Sigmoid colon (tissue), 4 donors: ENCODE results near the gene RALGAPB.

Experiments
- EP300 ChIP-seq, 4 donors: sonication (generic); formaldehyde crosslinking; IDR thresholded peaks; one replicate each; pipeline ENCODE4 v1.6.1; 2017; ENCODE audit warnings: antibody characterized with exemption in 4 of 4
- POLR2A ChIP-seq, 2 donors: fragments of 450-650 bp; IDR thresholded peaks; one replicate each; pipeline ENCODE4 v1.6.1; 2016; ENCODE audit warnings: antibody characterized with exemption in 2 of 2, mild to moderate bottlenecking in 2 of 2, moderate library complexity in 2 of 2
- POLR2AphosphoS5 ChIP-seq, 4 donors: sonication (generic); formaldehyde crosslinking; IDR thresholded peaks; one replicate each; pipeline ENCODE4 v1.6.1; 2017; ENCODE audit warnings: antibody characterized with exemption in 4 of 4
- TF ChIP-seq, protein P1 (sequence below), 4 experiments: fragments of 450-650 bp in 3 of 4; fragments of 200-600 bp in 1 of 4; IDR thresholded peaks; one replicate each; pipeline ENCODE4 v1.5.1; 2016 to 2019; ENCODE audit warnings: antibody characterized with exemption in 4 of 4, mild to moderate bottlenecking in 3 of 4, moderate library complexity in 2 of 4

DNA sequence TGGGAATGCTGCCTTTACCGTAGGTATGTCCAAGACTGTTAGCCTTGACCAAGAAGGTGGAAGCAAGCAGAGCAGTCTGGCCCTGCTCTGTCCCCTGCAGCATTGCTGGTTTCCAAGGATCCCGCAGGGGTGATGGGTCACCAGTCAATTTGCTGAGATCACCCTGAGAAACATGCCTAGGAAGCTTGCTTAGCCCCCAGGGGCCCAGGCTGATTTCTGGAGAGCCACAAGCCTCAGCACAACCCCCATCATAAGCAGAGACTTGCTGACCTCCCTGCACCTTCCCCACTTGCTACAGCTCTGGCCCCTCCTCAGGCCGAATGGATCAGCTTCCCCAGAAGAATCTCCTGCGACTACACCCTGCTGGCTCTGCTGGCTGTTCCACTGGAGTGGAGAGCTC lies 150.4 kb downstream of the RALGAPB start:
- TF ChIP-seq, protein P1, sequence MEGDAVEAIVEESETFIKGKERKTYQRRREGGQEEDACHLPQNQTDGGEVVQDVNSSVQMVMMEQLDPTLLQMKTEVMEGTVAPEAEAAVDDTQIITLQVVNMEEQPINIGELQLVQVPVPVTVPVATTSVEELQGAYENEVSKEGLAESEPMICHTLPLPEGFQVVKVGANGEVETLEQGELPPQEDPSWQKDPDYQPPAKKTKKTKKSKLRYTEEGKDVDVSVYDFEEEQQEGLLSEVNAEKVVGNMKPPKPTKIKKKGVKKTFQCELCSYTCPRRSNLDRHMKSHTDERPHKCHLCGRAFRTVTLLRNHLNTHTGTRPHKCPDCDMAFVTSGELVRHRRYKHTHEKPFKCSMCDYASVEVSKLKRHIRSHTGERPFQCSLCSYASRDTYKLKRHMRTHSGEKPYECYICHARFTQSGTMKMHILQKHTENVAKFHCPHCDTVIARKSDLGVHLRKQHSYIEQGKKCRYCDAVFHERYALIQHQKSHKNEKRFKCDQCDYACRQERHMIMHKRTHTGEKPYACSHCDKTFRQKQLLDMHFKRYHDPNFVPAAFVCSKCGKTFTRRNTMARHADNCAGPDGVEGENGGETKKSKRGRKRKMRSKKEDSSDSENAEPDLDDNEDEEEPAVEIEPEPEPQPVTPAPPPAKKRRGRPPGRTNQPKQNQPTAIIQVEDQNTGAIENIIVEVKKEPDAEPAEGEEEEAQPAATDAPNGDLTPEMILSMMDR (IDR thresholded peaks at IDR 0.05): no peak
- TF ChIP-seq POLR2AphosphoS5 (IDR thresholded peaks at IDR 0.05) (no peak), POLR2A (IDR thresholded peaks at IDR 0.05) (no peak), EP300 (IDR thresholded peaks at IDR 0.05) (no peak)
